Hypothalamus (tissue), 51 donors: Measurements from ENCODE around the gene YBX3.
"Not testable (repeated sequence)": the region's sequence is repeated elsewhere in the genome, so short reads cannot be mapped to it uniquely, and the experiment has no call there.

Experiments used
- DNase-seq, 51 donors: peaks; one replicate each; lab custom pipeline; 2025; lab: John Stamatoyannopoulos, UW

Gene YBX3

GRCh38 chr12:10722905-10723746 lies at the start of gene YBX3:
Gene YBX3 (minus strand): TSS chr12:10723323. CDS start chr12:10723111, 212 bp downstream.
- DNase-seq: peak in 48 of 51 donors; percentile 9 to 74 (median 48)

- DNase-seq: no peak
Observed at GRCh38 chr12:10771132-10771733, 48.1 kb upstream of the YBX3 start.

DNA sequence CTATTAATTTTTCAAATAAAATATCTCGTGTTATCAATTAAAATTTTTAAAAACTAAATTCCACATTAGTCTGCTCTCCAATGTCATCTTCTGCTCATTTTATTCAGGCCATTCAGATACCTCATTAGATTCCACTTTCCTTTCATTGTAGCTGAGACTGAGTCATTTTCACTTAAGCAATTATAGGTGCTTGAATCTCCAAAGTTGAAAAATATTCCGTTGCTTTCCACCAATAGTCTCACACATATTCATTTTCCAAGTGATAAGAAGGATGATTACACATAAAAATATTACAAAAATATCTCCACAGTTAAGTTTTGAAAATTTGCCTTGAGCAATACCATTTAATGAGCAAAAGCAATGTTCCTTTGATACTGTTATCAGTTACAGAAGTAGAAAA lies 36.5 kb upstream of the YBX3 start:
- DNase-seq: no peak

DNA sequence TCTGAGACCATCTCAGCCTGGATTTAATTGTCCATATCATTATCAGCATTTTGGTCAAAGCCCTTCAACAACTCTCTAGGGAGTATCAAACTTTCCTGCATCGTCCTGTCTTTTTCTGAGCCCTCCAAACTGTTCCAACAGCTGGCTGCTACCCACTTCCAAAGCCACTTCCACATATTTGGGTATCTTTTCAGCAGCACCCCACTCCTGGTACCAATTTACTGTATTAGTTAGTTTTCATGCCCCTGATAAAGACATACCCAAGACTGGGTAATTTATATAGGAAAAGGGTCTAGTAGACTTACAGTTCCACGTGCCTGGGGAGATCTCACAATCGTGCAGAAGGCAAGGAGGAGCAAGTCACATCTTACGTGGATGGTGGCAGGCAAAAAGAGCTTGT lies 33.1 kb upstream of the YBX3 start:
- DNase-seq: no peak

DNA sequence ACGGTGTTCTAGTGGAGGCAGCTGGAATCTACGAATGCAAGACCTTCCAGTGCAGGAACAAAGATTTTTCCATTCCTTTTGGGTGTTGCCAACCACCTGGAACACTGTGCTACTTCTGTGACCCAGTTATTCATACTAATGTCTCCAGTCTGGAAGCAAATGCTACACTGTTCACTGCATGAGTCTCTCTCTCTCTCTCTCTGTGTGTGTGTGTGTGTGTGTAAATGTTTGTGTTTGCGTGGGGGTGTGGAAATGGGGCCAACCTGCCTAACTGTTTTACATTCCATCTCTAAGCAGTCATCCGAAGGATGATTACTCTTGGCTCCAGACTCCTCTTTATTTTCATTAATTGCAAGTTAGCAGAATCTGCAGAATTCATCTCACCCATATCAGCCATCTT lies 29.9 kb upstream of the YBX3 start:
- DNase-seq: no peak

- no peak for DNase-seq
Observed at GRCh38 chr12:10750385-10750727, 27.2 kb upstream of the YBX3 start.

GRCh38 chr12:10749700-10750384 lies 26.7 kb upstream of the YBX3 start:
- peak in 50 of 51 donors; percentile 4 to 90 (median 52) for DNase-seq

DNA sequence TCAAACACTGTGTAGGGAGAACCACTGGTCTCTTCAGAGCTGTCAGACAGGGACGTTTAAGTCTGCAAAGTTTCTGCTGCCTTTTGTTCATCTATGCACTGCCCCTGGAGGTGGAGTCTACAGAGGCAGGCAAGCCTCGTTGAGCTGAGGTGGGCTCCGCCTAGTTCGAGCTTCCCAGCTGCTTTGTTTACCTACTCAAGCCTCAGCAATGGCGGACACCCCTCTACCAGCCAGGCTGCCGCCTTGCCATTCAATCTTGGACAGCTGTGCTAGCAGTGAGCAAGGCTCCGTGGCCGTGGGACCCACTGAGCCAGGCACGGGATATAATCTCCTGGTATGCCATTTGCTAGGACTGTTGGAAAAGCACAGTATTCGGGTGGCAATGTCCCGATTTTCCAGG lies 24.6 kb upstream of the YBX3 start:
- no peak for DNase-seq

DNA sequence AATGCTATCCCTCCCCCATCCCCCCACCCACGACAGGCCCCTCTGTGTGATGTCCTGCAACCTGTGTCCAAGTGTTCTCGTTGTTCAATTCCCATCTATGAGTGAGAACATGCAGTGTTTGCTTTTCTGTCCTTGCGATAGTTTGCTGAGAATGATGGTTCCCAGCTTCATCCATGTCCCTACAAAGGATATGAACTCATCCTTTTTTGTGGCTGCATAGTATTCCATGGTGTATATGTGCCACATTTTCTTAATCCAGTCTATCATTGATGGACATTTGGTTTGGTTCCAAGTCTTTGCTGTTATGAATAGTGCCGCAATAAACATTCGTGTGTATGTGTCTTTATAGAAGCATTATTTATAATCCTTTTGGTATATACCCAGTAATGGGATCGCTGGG lies 20.3 kb upstream of the YBX3 start:
- not testable (repeated sequence) for DNase-seq

- no peak for DNase-seq
Observed at GRCh38 chr12:10741845-10742244, 18.7 kb upstream of the YBX3 start.

- DNase-seq: no peak
Observed at GRCh38 chr12:10740182-10740581, 17.1 kb upstream of the YBX3 start.

DNA sequence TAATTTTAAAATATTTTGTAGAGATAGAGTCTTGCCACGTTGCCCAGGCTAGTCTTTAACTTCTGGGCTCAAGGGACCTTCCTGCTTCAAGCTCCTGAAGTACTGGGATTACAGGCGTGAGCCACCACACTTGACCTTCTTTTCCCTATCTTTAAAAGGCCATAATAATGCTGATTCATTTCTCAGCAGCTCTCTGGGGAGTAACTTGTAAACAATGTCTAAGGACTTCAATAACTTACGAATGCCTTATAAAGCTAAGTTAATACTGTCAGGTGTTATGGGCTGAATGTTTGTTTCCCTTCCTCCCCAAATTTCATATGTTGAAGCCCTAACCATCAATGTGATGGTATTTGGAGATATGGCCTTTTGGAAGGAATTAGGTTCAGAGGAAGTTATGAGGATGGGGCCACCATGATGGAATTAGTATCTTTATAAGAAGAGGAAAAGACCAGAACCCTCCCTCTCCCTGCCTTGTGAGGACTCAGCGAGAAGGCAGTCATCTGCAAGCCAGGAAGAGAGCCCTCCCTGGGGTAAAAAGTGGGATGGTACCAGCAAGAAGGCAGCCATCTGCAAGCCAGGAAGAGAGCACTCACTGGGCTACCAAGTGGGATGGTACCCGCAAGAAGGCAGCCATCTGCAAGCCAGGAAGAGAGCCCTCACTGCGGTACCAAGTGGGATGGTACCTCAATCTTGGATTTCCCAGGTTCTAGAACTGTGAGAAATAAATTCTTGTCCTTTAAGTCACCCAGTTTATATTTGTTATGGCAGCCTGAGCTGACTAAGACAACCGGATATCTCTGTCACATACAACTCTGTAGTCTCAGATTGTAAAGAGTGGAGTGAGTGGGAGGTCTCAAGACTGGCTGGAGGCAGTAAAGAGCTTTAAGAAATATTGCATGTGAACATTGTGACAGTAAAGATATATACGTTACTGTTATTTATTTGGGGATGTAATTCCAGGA lies 16.3 kb upstream of the YBX3 start:
- DNase-seq: no peak

- no peak for DNase-seq
Observed at GRCh38 chr12:10737249-10737648, 14.1 kb upstream of the YBX3 start.

GRCh38 chr12:10736463-10736862 lies 13.3 kb upstream of the YBX3 start:
- no peak for DNase-seq

DNA sequence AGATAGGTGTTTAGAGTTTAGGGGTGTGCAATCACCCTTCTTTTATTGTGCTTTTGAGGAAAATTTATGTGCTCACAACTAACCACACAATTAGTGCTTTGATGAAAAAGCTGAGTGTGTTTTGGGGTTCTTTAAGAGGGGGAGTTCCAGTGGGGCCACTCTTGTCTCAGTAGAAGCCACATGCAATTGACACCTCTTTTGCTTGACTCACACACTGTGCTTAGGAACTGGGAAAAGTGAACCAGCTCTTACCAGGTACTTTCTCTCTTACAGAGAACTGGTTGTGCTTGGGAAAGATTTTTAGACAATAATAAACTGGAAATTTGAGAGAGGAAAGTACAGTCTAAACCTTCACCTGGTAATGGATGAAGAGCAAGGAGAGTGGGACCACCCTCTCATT lies 12.3 kb upstream of the YBX3 start:
- no peak for DNase-seq

DNA sequence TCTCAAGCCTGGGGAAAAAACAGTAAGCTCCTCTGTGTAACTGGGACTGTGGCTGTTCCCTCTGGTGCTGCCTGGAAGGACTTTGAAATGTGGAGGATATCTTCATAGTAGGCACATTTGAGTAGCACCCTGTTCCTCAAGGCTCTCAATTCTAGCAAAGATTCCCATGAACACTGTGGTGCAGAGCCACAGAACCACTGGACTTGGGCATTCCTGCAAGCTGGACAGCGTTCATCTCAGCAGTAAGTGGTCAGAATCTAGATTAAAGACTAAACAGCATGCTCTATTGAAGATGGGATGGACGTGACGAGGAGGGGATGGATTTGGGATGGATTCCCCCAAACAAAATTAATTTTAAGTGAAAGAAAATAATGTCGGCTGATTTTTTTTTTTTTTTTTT lies 9.4 kb upstream of the YBX3 start:
- no peak for DNase-seq

- no peak for DNase-seq
Observed at GRCh38 chr12:10732066-10732465, 8.9 kb upstream of the YBX3 start.

DNA sequence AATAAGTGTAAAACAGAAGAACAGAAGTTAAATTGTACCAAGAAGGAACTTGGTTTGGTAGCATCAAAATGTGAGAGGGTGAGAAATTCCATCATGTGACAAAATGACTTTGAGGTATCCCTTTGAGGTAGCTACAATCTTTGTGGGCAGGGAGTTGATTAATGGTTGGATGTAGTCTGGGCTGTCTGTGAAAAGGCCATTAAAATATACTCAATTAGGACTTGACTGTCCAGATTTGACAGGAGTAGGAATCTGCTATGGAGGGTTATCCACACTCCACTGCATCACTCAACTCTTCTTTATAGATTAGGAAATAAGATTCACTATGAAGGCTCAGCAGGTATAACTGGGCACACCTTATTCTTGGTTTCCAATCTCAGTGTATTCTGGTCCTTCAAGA lies 7.4 kb upstream of the YBX3 start:
- no peak for DNase-seq

- DNase-seq: no peak
Observed at GRCh38 chr12:10728091-10728490, 5.0 kb upstream of the YBX3 start.

GRCh38 chr12:10726945-10727344 lies 3.8 kb upstream of the YBX3 start:
- DNase-seq: no peak

DNA sequence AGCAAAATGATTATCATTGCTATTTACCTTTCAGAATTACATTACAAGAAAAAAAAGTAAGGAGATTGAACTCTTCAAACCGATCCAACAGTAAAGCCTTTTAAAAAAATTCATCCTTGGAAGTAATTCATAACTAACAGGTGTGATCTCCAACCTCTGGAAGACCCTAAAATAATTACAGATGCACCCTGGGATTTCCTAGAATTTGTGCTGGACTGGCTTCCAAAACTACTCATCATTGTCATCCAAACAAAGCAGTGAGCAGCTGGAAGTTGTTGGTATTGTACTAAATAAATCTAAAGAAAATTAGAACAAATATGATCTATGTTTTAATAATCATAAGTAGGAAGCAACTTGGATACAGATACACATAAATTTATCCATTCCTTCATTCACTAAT lies 1.9 kb upstream of the YBX3 start:
- DNase-seq: no peak
